Measurements from ENCODE around the gene NADK. TPM values are rescaled to one million over a fixed set of nuclear protein-coding genes. Genes with fewer than 3 reads are reported as not detected.
"Not testable (repeated sequence)": the region's sequence is repeated elsewhere in the genome, so short reads cannot be mapped to it uniquely, and the experiment has no call there.

The NADK gene
- total and polyA plus RNA-seq, 2 experiments from 2014 or later, result 43.0 to 43.1 TPM

- WGBS, 2 experiments (ENCODE audit: low coverage in 1 of 2, low lambda C conversion rate in 2 of 2, missing lambda C conversion rate in 2 of 2), result 45 to 51% methylated on average over 11 of the region's 12 CpGs
- H3K9me2 ChIP-seq (ENCODE audit: insufficient read depth); in situ Hi-C loops (cut with MboI); H4K20me1 ChIP-seq (ENCODE audit: insufficient read depth); H3K27me3 ChIP-seq (replicated peaks; ENCODE audit: insufficient read depth); H3K79me2 ChIP-seq (ENCODE audit: insufficient read depth); H2AFZ ChIP-seq; H3K4me3 ChIP-seq; H3K36me3 ChIP-seq (ENCODE audit: low read depth); H3K9me3 ChIP-seq (ENCODE audit: low read depth): not testable (repeated sequence)
- H3K27ac ChIP-seq, result peak overlapping the region; percentile 86
- peak overlapping the region; percentile 42 for H3K9ac ChIP-seq
- DNase-seq, result peak; percentile 63
- peak overlapping the region; percentile 59 for H3K4me2 ChIP-seq (ENCODE audit: unreplicated experiment)
- H3K4me1 ChIP-seq (ENCODE audit: insufficient read depth), result peaks cover 18% of the 10 kb centered on the region
- H3F3A ChIP-seq (ENCODE audit: insufficient read depth), result peaks cover 21% of the 10 kb centered on the region
Observed at GRCh38 chr1:1727131-1727651, 51.1 kb downstream of the NADK start.

DNA sequence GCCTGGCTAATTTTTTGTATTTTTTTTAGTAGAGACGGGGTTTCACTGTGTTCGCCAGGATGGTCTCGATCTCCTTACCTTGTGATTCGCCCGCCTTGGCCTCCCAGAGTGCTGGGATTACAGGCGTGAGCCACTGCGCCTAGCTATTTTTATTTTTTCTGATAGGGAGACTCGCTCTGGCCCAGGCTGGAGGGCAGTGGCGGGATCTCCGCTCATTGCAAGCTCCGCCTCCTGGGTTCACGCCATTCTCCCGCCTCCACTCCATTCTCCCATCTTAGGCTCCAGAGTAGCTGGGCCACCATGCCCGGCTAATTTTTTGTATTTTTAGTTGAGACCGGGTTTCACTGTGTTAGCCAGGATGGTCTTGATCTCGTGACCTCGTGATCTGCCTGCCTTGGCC, 52.2 kb downstream of the NADK start:
- H3K79me2 ChIP-seq (ENCODE audit: insufficient read depth); H3K4me2 ChIP-seq (ENCODE audit: unreplicated experiment); H2AFZ ChIP-seq; H3K4me3 ChIP-seq; H3K27me3 ChIP-seq (replicated peaks; ENCODE audit: insufficient read depth); H4K20me1 ChIP-seq (ENCODE audit: insufficient read depth); H3K9me3 ChIP-seq (ENCODE audit: low read depth); H3K36me3 ChIP-seq (ENCODE audit: low read depth); H3K9me2 ChIP-seq (ENCODE audit: insufficient read depth); in situ Hi-C loops (cut with MboI); H3K9ac ChIP-seq; H3K27ac ChIP-seq; DNase-seq: not testable (repeated sequence)
- 96 to 97% methylated on average over 17 of the region's 17 CpGs for WGBS, 2 experiments (ENCODE audit: low coverage in 1 of 2, low lambda C conversion rate in 2 of 2, missing lambda C conversion rate in 2 of 2)
- peaks cover 18% of the 10 kb centered on the region for H3K4me1 ChIP-seq (ENCODE audit: insufficient read depth)
- H3F3A ChIP-seq (ENCODE audit: insufficient read depth), result peaks cover 21% of the 10 kb centered on the region

- in situ Hi-C loops (cut with MboI), result not testable (repeated sequence)
- 0 to 1% methylated on average over 44 to 50 of the region's 78 CpGs for WGBS, 2 experiments (ENCODE audit: low coverage in 1 of 2, low lambda C conversion rate in 2 of 2, missing lambda C conversion rate in 2 of 2)
- H2AFZ ChIP-seq, result peak within 1 kb of the TSS; percentile 72; the same call in 1 of the 2 replicates
Observed at GRCh38 chr1:1724035-1724864, 54.0 kb downstream of the NADK start, which contains the start of gene CDK11A. CDK11A (minus strand) TSS chr1:1724357; CDS start chr1:1722818, 1,539 bp downstream.

GRCh38 chr1:1721201-1721600, 57.1 kb downstream of the NADK start:
- Histone ChIP-seq H3F3A (ENCODE audit: insufficient read depth) (peaks cover 2% of the 10 kb centered on the region; the same call in 1 of the 2 replicates), H3K9me2 (ENCODE audit: insufficient read depth) (no peaks in the 10 kb centered on the region), H3K27me3 (replicated peaks; ENCODE audit: insufficient read depth) (no peaks in the 10 kb centered on the region), H3K36me3 (ENCODE audit: low read depth) (peaks cover 16% of the 10 kb centered on the region; the same call in 1 of the 2 replicates), H2AFZ (no peak overlapping the region), H3K4me2 (ENCODE audit: unreplicated experiment) (no peak overlapping the region), H4K20me1 (ENCODE audit: insufficient read depth) (no peaks in the 10 kb centered on the region), H3K9me3 (ENCODE audit: low read depth) (no peaks in the 10 kb centered on the region), H3K9ac (no peak overlapping the region), H3K27ac (no peak overlapping the region), H3K79me2 (ENCODE audit: insufficient read depth) (peaks cover 15% of the 10 kb centered on the region), H3K4me1 (ENCODE audit: insufficient read depth) (no peaks in the 10 kb centered on the region), H3K4me3 (no peak overlapping the region)
- WGBS, 2 experiments (ENCODE audit: low coverage in 1 of 2, low lambda C conversion rate in 2 of 2, missing lambda C conversion rate in 2 of 2), result 76 to 77% methylated on average over 7 of the region's 7 CpGs
- no peak for DNase-seq
- TF ChIP-seq EZH2 (IDR thresholded peaks at IDR 0.05; ENCODE audit: insufficient read depth, poor library complexity, severe bottlenecking) (no peak), EZH2phosphoT487 (IDR thresholded peaks at IDR 0.05; ENCODE audit: insufficient read depth, low read depth) (no peak)
- in situ Hi-C loops (cut with MboI), result no loop called here

More at GRCh38 chr1:1724035-1724864, 54.0 kb downstream of the NADK start, which contains the start of gene CDK11A:
- Histone ChIP-seq H3K36me3 (ENCODE audit: low read depth) (peaks cover 11% of the 10 kb centered on the region; the same call in 1 of the 2 replicates), H3K79me2 (ENCODE audit: insufficient read depth) (peaks cover 15% of the 10 kb centered on the region), H3K9ac (peak within 1 kb of the TSS; percentile 86), H3K4me1 (ENCODE audit: insufficient read depth) (peaks cover 15% of the 10 kb centered on the region), H3F3A (ENCODE audit: insufficient read depth) (peaks cover 17% of the 10 kb centered on the region), H3K27ac (peak within 1 kb of the TSS; percentile 85), H3K4me3 (peak within 1 kb of the TSS; percentile 76), H3K4me2 (ENCODE audit: unreplicated experiment) (peak within 1 kb of the TSS; percentile 61)
- not testable (repeated sequence) for H3K9me2 ChIP-seq (ENCODE audit: insufficient read depth); H4K20me1 ChIP-seq (ENCODE audit: insufficient read depth); H3K9me3 ChIP-seq (ENCODE audit: low read depth); H3K27me3 ChIP-seq (replicated peaks; ENCODE audit: insufficient read depth)
- DNase-seq, result peak; percentile 99

DNA sequence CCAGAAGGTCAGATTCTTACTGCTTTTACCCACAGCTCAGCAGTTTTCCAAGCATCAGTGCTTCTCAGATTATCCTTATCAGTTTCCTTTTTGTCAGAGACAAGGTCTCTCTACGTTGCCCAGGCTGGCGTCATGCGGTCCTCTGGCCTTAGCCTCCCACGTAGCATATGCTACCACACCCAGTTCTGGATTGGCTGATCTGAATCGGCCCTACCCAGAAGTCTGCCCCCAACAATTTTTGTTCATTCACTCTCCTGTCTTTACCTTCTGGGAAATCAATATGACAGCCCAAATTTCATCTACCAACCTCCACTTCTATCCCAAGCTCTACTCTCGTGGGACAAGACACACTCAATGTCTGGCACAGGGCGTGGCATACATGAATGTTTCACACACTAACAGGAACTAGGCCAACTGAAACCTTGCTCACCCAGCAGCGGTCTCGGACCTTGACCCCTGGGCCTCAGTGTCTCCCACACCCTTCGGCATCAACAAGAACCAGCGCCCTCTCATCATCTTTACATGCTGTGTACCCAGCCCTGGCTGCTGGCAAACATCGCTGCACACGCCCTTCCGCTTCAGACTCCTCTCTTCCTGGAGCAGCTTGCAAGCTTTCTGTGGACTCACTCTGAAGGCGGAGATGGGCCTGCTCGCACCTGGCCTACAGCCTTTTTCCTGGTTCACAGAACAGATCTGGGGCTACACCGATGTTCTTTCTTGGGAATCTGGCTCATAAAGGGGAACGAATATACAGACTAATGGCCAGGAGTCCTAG, 63.0 kb downstream of the NADK start:
- H3K4me3 ChIP-seq; H3K27ac ChIP-seq; H3K36me3 ChIP-seq (ENCODE audit: low read depth); DNase-seq; in situ Hi-C loops (cut with MboI); H3K9me3 ChIP-seq (ENCODE audit: low read depth); H2AFZ ChIP-seq; H3K9me2 ChIP-seq (ENCODE audit: insufficient read depth); H3K9ac ChIP-seq; H4K20me1 ChIP-seq (ENCODE audit: insufficient read depth); H3K27me3 ChIP-seq (replicated peaks; ENCODE audit: insufficient read depth); H3K79me2 ChIP-seq (ENCODE audit: insufficient read depth); H3K4me1 ChIP-seq (ENCODE audit: insufficient read depth); H3F3A ChIP-seq (ENCODE audit: insufficient read depth); H3K4me2 ChIP-seq (ENCODE audit: unreplicated experiment): not testable (repeated sequence)
- WGBS, 2 experiments (ENCODE audit: low coverage in 1 of 2, low lambda C conversion rate in 2 of 2, missing lambda C conversion rate in 2 of 2), result 82 to 99% methylated on average over 11 to 13 of the region's 18 CpGs

DNA sequence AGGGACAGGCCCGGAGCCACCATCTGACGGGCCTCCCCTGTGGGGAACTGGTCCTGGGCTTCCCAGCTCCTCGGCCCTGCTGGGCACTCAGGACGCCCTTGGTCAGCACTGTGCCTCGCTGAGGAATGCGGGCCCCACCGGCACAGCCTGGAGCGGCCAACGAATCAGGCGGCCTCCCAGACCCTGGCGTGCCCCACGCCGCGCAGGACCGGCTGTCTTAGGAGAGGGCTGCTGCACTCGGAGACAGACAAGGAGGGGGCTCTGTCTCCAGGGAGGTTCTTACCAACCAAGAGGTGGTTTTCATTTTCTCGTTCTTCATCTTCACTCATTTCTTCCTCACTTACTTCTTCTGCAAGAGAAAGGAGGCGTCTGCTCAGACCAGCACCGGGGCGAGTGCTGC, 70.4 kb downstream of the NADK start:
- 95 to 100% methylated on average over 1 to 3 of the region's 20 CpGs for WGBS, 2 experiments (ENCODE audit: low coverage in 1 of 2, low lambda C conversion rate in 2 of 2, missing lambda C conversion rate in 2 of 2)

More for the DNA sequence above, 70.4 kb downstream of the NADK start:
- H2AFZ ChIP-seq; H3K9me2 ChIP-seq (ENCODE audit: insufficient read depth); H3K4me3 ChIP-seq; H3F3A ChIP-seq (ENCODE audit: insufficient read depth); H4K20me1 ChIP-seq (ENCODE audit: insufficient read depth); H3K9me3 ChIP-seq (ENCODE audit: low read depth); H3K4me1 ChIP-seq (ENCODE audit: insufficient read depth); H3K79me2 ChIP-seq (ENCODE audit: insufficient read depth); in situ Hi-C loops (cut with MboI); H3K27ac ChIP-seq; DNase-seq; H3K36me3 ChIP-seq (ENCODE audit: low read depth); H3K9ac ChIP-seq; H3K27me3 ChIP-seq (replicated peaks; ENCODE audit: insufficient read depth); H3K4me2 ChIP-seq (ENCODE audit: unreplicated experiment): not testable (repeated sequence)
